ENCODE measurements around the gene TBC1D9B. TPM values are rescaled to one million over a fixed set of nuclear protein-coding genes. Genes with fewer than 3 reads are reported as not detected.

TBC1D9B gene
- total RNA-seq, 4 donors from 2014 or later = 97.5 to 177 (median 116) TPM

DNA sequence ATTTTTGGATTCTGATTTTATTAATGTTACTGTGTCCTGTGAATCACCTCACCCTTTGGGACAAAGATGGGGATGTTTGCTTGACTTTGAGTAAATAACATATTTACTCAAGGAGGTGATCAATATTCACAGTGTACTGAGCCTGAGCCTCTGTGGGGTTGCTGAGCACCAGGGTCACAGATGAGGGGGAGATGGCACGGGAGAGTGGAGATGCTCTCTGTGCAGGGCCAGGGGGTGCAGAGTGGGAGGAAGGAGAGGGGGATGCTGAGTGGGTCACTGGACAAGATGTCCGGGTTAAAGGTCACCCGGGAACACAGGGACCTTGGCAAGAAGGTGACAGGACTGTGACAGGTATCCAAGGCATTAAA, 83.0 kb downstream of the TBC1D9B start:
- peak overlapping the region; percentile 98 for H3K4me3 ChIP-seq
- WGBS = 83% methylated on average over 3 of the region's 3 CpGs
- no peaks in the 10 kb centered on the region for H3K9me3 ChIP-seq
- no peaks in the 10 kb centered on the region for H3K27me3 ChIP-seq
- peaks cover 70% of the 10 kb centered on the region for H3K36me3 ChIP-seq
- peaks cover 61% of the 10 kb centered on the region for H3K4me1 ChIP-seq
- TF ChIP-seq EP300 (IDR thresholded peaks at IDR 0.05) = no peak
- TF ChIP-seq POLR2AphosphoS5 (IDR thresholded peaks at IDR 0.05) = no peak
- TF ChIP-seq POLR2A (IDR thresholded peaks at IDR 0.05) = no peak
- TF ChIP-seq, protein P1, sequence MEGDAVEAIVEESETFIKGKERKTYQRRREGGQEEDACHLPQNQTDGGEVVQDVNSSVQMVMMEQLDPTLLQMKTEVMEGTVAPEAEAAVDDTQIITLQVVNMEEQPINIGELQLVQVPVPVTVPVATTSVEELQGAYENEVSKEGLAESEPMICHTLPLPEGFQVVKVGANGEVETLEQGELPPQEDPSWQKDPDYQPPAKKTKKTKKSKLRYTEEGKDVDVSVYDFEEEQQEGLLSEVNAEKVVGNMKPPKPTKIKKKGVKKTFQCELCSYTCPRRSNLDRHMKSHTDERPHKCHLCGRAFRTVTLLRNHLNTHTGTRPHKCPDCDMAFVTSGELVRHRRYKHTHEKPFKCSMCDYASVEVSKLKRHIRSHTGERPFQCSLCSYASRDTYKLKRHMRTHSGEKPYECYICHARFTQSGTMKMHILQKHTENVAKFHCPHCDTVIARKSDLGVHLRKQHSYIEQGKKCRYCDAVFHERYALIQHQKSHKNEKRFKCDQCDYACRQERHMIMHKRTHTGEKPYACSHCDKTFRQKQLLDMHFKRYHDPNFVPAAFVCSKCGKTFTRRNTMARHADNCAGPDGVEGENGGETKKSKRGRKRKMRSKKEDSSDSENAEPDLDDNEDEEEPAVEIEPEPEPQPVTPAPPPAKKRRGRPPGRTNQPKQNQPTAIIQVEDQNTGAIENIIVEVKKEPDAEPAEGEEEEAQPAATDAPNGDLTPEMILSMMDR (IDR thresholded peaks at IDR 0.05) = no peak
- DNase-seq (ENCODE audit: low spot score in 2 of 2) = no peak
- H3K27ac ChIP-seq = no peak overlapping the region

DNA sequence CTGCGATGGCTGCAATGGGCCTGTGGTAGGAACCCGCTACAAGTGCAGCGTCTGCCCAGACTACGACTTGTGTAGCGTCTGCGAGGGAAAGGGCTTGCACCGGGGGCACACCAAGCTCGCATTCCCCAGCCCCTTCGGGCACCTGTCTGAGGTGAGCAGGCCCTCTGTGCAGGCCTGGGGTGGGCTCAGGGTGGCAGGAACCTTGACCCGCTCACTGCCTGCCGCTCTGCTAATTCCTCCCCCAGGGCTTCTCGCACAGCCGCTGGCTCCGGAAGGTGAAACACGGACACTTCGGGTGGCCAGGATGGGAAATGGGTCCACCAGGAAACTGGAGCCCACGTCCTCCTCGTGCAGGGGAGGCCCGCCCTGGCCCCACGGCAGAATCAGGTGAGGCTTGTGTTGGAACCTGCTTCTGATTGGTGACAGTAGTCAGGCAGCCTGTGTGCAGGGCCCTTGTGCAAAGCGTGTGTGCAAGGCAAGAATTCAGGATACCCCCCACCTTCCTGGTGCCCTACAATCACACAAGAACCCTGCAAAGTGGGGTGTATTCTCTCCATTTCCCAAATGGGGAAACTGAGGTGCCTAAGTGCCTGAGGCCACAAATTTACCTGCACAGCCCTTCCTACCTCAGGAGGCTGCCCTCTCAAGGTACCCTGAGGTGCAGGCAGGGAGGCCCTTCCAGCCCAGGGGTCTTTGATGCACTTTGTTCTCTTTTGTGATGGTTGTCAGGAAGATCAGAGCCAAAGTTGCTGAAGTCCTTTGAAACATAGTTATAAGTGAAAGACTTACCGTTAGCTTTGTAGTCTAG, 83.6 kb downstream of the TBC1D9B start:
- 86% methylated on average over 11 of the region's 22 CpGs for WGBS

DNA sequence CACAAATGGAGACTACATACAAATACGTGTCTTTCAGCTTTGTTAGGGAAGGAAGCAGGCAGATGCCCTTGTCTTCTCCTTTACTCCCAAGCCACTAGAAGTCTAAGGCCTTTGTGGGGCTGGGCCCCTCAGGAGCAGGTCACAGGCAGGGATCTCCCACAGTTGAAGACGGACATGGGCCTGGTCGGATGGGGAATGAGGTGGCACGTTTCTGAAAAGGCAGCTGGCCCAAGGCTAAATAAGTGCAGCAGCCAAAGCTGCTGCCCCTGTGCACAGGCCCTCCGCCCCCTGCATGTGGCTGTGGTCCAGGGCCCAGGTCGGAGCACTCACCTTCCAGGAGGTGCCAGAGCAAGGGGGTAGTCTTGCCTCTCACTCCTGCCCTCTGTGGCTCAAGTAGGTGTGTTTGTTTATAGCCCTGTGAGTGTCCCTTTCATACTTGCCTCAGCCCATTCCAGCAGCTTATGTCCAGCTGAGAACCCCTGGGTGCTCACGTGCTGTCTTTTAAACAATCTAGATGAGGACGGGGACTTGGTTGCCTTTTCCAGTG, 85.2 kb downstream of the TBC1D9B start:
- no peaks in the 10 kb centered on the region for H3K9me3 ChIP-seq
- peaks cover 49% of the 10 kb centered on the region for H3K36me3 ChIP-seq
- H3K27me3 ChIP-seq = no peaks in the 10 kb centered on the region
- TF ChIP-seq EP300 (IDR thresholded peaks at IDR 0.05) = no peak
- no peak for DNase-seq (ENCODE audit: low spot score in 2 of 2)
- WGBS = 52% methylated on average over 8 of the region's 8 CpGs
- peaks cover 76% of the 10 kb centered on the region for H3K4me1 ChIP-seq
- peak overlapping the region; percentile 98 for H3K4me3 ChIP-seq
- no peak overlapping the region for H3K27ac ChIP-seq

More for the DNA sequence above, 83.6 kb downstream of the TBC1D9B start:
- no peaks in the 10 kb centered on the region for H3K27me3 ChIP-seq
- no peak for DNase-seq (ENCODE audit: low spot score in 2 of 2)
- peaks cover 64% of the 10 kb centered on the region for H3K36me3 ChIP-seq
- H3K4me1 ChIP-seq = peaks cover 67% of the 10 kb centered on the region
- TF ChIP-seq POLR2A (IDR thresholded peaks at IDR 0.05) = no peak
- TF ChIP-seq EP300 (IDR thresholded peaks at IDR 0.05) = no peak
- TF ChIP-seq POLR2AphosphoS5 (IDR thresholded peaks at IDR 0.05) = no peak
- TF ChIP-seq, protein P1 (IDR thresholded peaks at IDR 0.05) = no peak
- H3K4me3 ChIP-seq = peak overlapping the region; percentile 98
- no peak overlapping the region for H3K27ac ChIP-seq
- H3K9me3 ChIP-seq = no peaks in the 10 kb centered on the region

DNA sequence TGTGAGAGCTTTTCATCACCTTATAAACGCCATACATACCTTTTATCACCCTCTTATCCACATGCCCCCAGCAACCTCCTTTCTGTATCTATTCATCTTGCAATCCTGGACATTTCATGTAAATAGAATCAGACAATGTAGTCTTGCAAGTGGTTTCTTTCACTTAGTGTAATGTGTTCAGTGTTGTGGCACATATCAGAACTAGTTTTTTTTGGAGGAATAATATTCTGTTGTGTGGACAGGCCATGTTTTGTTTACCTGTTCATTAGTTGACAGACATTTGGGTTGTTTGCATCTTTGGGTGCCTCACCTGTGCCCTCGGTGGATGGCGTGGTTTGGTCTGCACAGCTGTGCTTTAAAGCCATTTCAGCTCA, 85.7 kb downstream of the TBC1D9B start:
- no peak for TF ChIP-seq POLR2AphosphoS5 (IDR thresholded peaks at IDR 0.05)
- TF ChIP-seq, protein P1 (IDR thresholded peaks at IDR 0.05) = no peak
- no peak for TF ChIP-seq EP300 (IDR thresholded peaks at IDR 0.05)
- TF ChIP-seq POLR2A (IDR thresholded peaks at IDR 0.05) = no peak
- Histone ChIP-seq H3K4me1 (peaks cover 78% of the 10 kb centered on the region), H3K4me3 (peak overlapping the region; percentile 98), H3K27me3 (no peaks in the 10 kb centered on the region), H3K36me3 (peaks cover 45% of the 10 kb centered on the region), H3K27ac (peak overlapping the region; percentile 99), H3K9me3 (no peaks in the 10 kb centered on the region)
- WGBS = 38% methylated on average over 3 of the region's 3 CpGs
- no peak for DNase-seq (ENCODE audit: low spot score in 2 of 2)

DNA sequence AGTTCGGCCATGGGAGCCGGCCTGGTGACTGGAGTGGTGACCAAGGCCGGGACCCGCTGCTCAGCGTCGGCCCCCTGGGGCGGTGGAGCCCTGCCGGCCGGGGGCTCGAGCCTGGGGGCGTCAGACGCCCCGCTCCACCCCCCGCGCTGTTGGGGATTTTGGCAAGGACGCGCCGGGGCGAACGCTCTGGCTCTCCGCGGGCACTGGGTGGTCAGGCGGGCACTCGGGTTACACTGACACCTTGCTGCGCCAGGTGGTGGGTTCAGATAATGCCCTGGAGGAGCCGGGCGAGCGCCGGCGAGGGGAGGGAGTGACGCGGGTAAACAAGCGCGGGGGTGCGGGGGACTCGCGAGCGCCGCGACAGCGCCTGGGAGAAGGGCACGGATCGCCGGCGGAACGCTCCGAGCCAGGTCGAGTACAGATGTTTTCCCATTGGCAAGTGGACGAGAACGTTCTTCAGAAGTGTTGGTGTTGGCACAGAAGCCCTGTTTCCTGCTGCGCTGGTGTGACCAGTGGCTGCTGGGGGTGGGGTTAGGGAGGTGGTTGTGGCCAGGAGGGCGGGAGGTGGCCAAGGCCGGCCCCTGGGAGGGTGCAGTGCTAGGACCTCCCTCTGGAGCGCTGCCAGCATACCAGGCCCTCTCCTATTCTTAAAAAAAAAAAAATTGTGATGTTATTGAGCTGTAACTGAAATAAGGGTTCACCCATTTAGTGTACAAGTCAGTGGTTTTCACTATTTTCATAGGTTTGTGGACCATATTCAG, 86.2 kb downstream of the TBC1D9B start:
- DNase-seq (ENCODE audit: low spot score in 2 of 2) = peak; percentile 98
- Histone ChIP-seq H3K27me3 (no peaks in the 10 kb centered on the region), H3K27ac (peak overlapping the region; percentile 99), H3K9me3 (no peaks in the 10 kb centered on the region), H3K4me3 (peak overlapping the region; percentile 98), H3K4me1 (peaks cover 79% of the 10 kb centered on the region), H3K36me3 (peaks cover 39% of the 10 kb centered on the region)
- under 1% methylated on average over 40 of the region's 54 CpGs for WGBS
- peak; percentile 56 to 81 (median 74) for TF ChIP-seq POLR2AphosphoS5 (IDR thresholded peaks at IDR 0.05)
- TF ChIP-seq, protein P1 (IDR thresholded peaks at IDR 0.05) = no peak
- TF ChIP-seq EP300 (IDR thresholded peaks at IDR 0.05) = no peak
- TF ChIP-seq POLR2A (IDR thresholded peaks at IDR 0.05) = peak in 1 of 2 donors; percentile 91
